G401.6 (cell line): Measurements from ENCODE around the gene MRC2.

ENCODE experiments used
- FAIRE-seq: peaks from 2 replicates; lab custom pipeline; 2012; peaks lifted over from hg19 to GRCh38; lab: Jason Lieb, UNC

The MRC2 gene

DNA sequence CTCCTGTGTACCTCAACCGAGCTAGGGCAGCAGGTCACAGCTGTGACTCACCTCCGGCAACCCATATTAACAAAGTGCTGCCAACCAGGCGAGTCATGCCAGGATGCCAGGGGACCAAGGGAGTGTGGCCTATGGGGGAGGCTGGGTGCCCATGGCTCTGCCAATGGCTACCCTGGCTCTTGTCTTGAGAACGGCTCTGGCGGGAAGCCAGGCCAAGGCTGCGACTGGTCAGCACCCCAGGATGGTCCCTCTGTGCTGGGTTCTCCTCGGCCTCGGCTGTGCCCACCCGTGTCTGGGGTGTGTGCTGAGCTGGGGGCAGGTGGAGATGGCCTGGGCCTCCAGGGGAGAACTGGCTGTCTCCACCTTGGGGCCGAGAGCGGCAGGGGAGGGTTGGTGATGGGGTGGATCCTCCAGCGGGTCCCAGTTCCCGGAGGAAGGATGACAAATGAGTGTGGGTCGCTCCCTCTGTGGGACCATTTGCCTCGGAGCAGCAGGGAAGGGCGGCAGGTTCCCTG is 75.8 kb downstream of the MRC2 start:
- no peak for FAIRE-seq

- FAIRE-seq, result no peak
These were observed 76.4 kb downstream of the MRC2 start for GRCh38 chr17:62703776-62704380.

GRCh38 chr17:62704381-62704971 is 77.0 kb downstream of the MRC2 start:
- FAIRE-seq, result no peak

DNA sequence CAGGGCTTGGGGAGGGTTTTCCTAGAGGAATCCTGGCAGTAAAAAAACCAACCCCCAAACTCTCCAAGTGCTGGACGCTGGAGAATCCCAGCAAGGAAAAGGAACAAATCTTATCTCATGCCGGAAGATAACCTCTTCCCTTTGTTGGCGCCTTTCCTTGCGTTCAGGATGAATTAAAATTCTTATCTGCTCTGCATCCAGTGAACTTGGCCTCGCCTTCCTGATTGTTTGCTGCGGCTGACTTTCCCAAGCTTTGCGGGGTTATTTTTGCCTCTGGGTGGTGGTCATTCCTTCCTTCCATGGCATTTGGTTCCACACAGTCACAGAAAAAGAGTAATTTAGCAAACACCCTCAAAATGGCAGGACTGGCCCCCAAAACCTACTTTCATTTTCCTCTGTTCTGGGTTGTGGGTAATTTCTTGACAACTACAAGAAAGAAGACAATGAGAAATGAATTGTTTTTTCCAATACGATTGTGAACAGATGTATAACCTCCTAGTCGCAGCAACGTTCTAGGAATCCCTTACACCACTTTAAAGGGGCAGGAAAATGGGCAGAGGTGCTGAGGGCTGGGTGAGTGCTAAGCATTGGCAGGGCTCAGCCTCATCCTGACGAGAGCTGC is 77.8 kb downstream of the MRC2 start:
- FAIRE-seq, result no peak

- no peak for FAIRE-seq
These were observed 78.5 kb downstream of the MRC2 start for GRCh38 chr17:62705778-62706597.

GRCh38 chr17:62706598-62707424 is 79.3 kb downstream of the MRC2 start:
- FAIRE-seq, result no peak

DNA sequence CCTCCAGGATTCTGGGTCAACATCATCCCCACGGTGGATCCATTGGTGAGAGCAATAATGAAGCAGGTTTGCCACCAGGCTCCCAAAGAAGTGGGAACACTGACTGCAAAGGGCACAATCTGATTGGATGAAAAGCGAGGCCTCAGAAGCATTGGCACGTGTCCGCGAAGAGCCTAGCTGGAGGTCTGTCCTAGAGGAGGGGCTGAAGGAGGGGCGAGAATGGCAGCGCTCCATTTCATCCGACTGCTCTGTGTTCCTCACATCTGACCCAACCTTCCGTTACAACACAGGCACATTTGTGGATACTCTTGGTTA is 79.9 kb downstream of the MRC2 start:
- FAIRE-seq, result no peak

- no peak for FAIRE-seq
These were observed 81.1 kb downstream of the MRC2 start for GRCh38 chr17:62708587-62708986.

DNA sequence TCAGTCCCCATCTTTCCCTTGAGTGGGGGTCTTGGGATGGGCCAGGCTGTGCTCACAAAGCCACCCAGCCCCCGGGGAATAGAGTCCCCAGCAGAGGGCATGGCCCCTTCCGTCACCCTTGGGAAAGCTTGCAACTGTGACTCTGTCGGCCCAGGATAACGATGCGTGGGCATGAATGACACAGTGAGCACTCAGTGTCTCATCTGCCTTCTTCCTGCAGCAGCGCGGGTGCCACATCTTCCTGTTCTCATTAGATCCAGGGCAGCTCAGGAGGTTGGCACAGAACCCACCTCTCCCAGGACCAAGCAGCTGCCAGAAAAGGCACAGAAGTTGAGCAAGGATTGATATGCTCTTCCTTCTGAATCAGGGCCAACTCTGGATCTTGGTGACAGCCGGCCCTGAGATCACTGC is 84.7 kb downstream of the MRC2 start:
- no peak for FAIRE-seq

DNA sequence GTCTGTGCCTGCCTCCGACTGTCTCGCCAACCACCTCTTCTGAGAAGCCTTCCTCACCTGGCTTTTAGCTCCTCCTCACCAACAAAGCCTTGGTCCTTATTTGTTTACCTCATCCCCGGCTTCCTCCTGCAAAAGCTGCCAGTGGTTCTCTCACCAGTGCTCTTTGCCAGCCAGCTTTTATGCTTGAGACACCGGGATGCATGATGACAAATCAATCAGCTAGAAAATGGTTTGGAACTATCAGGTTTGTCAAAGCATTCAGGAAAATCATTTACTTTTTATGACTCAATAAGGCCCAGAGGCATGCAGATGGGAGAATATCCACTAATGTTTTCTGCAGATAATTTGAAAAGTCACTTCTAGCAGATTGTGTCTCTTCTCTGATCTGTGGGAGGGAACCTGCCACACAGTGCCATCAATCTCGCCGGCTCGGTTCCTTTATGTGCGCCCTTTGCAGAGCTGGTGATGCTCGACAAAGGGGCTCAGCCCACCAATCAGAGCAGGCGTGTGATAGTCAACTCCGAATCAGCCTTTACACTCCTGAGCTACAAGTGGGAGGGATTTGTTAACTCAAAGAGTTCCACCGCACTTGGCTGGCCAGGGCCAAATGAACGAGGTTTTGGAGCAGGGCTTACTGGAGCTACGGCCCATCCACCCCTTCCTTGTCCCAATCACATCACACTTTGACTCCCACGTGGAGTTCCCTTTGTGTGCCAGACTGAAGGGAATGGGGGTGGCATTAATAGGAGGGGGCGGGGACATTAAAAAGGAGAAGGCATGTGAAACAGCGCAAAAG is 85.8 kb downstream of the MRC2 start:
- FAIRE-seq, result no peak

- no peak for FAIRE-seq
These were observed 86.7 kb downstream of the MRC2 start for GRCh38 chr17:62714016-62714777.

- FAIRE-seq, result no peak
These were observed 88.5 kb downstream of the MRC2 start for GRCh38 chr17:62715882-62716390.

DNA sequence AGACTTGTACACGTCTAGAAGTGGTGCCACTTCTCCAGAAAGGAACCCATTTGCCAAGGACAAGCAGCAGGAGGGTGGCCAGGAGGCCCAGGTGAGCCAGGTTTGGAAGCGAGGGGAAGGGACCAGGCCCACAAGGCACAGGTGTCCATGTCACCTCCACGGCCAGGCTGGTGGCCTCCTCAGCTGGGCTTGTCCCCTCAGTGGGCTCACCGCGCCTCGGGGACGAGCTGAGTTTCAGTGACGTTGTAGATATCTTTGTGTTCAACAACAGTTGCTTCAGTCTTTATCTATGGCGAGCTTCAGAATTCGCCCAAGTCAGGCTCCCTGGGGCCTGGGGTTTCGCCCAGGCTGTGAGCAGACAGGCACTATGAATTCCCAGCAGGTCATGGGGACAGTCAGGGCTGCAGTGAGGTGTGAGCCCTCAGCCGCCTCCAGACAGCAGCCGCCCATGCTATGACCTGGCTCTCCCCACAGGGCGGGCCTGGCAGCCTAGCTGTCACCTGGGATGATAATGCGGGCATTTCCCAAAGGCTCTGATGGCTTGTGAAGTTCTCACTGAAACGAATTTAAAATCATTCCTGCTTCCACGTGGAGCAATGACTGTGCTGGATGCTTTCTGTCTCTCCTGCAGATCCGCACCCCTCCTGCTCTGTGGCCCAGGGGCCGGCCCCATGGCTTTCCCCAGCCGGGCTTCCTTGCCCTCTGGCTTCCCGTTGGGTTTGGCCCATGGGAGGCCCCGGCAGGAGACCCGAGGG is 89.5 kb downstream of the MRC2 start:
- FAIRE-seq, result no peak

GRCh38 chr17:62717589-62717855 is 90.1 kb downstream of the MRC2 start:
- FAIRE-seq, result no peak

GRCh38 chr17:62717889-62718288 is 90.4 kb downstream of the MRC2 start:
- no peak for FAIRE-seq

DNA sequence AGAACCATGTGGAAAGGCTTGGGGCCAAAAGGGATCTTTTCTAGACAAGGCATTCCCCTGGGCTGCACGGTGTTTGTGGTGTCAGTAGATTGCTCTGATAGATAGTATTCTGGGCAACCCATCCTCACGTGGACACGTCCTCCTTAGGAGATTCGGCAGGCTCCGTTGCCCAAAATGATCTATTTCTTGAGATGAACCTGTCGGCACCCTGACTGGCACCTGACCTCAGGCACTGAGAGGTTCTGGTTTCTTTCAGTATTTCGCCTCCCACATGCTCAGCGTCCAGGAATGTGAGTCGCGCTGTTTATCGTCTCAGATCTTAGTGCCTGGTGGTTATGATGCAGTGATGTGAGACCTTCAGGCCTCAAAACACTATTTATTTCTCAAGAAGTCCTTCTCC is 91.0 kb downstream of the MRC2 start:
- FAIRE-seq, result no peak

- no peak for FAIRE-seq
These were observed 92.1 kb downstream of the MRC2 start for GRCh38 chr17:62719586-62719985.

DNA sequence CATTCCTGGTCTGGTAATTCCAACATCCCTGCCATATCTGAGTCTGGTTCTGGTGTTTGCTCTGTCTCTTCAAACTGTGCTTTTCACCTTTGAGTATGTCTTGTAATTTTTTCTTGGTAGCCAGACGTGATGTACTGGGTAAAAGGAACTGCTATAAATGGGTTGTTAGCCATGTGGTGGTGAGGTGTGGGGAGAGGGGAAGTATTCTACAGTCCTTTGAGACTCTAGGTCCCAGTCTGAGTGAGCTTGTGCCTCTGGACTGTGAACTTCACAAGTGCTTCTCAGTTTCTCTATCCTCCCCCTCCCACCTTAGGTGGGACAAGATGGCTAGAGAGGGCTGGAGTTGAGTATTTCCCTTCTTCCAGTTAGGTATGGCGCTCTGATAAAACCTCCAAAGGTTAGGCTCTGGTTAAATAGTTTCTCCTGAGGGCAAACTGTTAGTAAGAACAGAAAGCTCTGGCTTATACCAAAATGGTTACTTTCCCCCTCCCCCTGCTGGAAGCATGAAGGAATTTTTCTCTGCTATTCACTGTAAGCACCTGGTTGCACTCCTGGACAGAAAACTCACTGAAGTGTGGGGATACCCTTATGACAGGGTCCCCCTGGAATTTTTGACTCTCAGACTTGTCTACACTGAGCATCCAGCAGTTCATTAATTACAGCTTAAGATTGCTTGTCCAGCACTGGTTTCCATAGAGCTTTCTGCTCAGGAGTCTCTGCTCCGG is 92.8 kb downstream of the MRC2 start:
- no peak for FAIRE-seq

- no peak for FAIRE-seq
These were observed 95.2 kb downstream of the MRC2 start for GRCh38 chr17:62722625-62723024.
